K562 (cell line): ENCODE measurements around the gene SLC45A3. TPM values are rescaled to one million over a fixed set of nuclear protein-coding genes. Genes with fewer than 3 reads are reported as not detected.
A peak's percentile ranks its signal among the peaks of the same experiment; 100 is the strongest.

Source experiments
- IRF2 ChIP-seq: sonication (generic); formaldehyde crosslinking; IDR thresholded peaks from 2 replicates; pipeline ENCODE4 v1.8.1; 2022; ENCODE audit warnings: mild to moderate bottlenecking, missing genetic modification reagents
- NRF1 ChIP-seq, 2 experiments: fragments of 450-650 bp; IDR thresholded peaks in 1 of 2; conservative IDR thresholded peaks in 1 of 2; 2 replicates each; pipeline ENCODE4 v1.6.1; 2014; ENCODE audit warnings: mild to moderate bottlenecking in 2 of 2
- RAD21 ChIP-seq, 2 experiments: fragments of 250-450 bp in 1 of 2; fragments of 450-650 bp in 1 of 2; sonication (Bioruptor Pico) in 1 of 2; formaldehyde crosslinking in 1 of 2; IDR thresholded peaks in 1 of 2; conservative IDR thresholded peaks in 1 of 2; 2 replicates each; pipeline versions ENCODE4 v1.4.0 to v1.8.0; 2020 to 2022; ENCODE audit warnings: mild to moderate bottlenecking in 2 of 2, moderate library complexity in 1 of 2
- SMC3 ChIP-seq: conservative IDR thresholded peaks from 2 replicates; pipeline ENCODE4 v1.6.1; 2011; ENCODE audit warnings: low read depth, low read length, improper control_type of control experiment; ENCODE audit not compliant: insufficient read depth
- ZNF274 ChIP-seq: IDR thresholded peaks from 2 replicates; pipeline ENCODE4 v1.6.1; 2011; ENCODE audit warnings: low read depth, mild to moderate bottlenecking, low read length, moderate library complexity, borderline replicate concordance
- ZNF384 ChIP-seq: IDR thresholded peaks from 2 replicates; pipeline ENCODE4 v1.6.1; 2012; ENCODE audit warnings: low read depth, low read length, improper control_type of control experiment
- polyA plus RNA-seq, 8 experiments: library from polyadenylated mRNA; depleted of rRNA in 4 of 8; stranded (reverse) in 5 of 8; unstranded in 3 of 8; fragments of >200 nt; fragmentation: Nextera tagmentation in 2 of 8; fragmentation: Illumina TruSeq in 1 of 8; extraction: Ambion mirVana in 2 of 8; extraction: Trizol in 1 of 8; gene quantifications; 2 replicates each; pipeline versions ENCODE4 v1.2.1 to v1.2.3, GENCODE V29; 2011 to 2014; ENCODE audit warnings: inconsistent platforms in 1 of 8, missing spikeins in 1 of 8
- total RNA-seq, 7 experiments: library from RNA; depleted of rRNA in 6 of 7; stranded (reverse); fragments of >200 nt in 6 of 7; fragmentation: Illumina TruSeq in 2 of 7; extraction: Trizol in 2 of 7; gene quantifications; 2 replicates each; pipeline versions ENCODE4 v1.2.1 to v1.2.3, GENCODE V29; 2011 to 2021; ENCODE audit warnings: low replicate concordance in 1 of 7
- TF ChIP-seq, protein P1 (sequence below), 2 experiments: fragments of 450-650 bp; formaldehyde crosslinking in 1 of 2; IDR thresholded peaks; 2 replicates each; pipeline versions ENCODE4 v1.4.0 to v1.6.1; 2014 to 2020; ENCODE audit warnings: mild to moderate bottlenecking in 2 of 2, borderline replicate concordance in 1 of 2, low read depth in 1 of 2
- TF ChIP-seq, protein P2 (sequence below): fragments of 250-450 bp; sonication (Bioruptor Pico); IDR thresholded peaks from 2 replicates; pipeline ENCODE4 v1.8.0; 2022; ENCODE audit warnings: moderate library complexity, mild to moderate bottlenecking, inconsistent platforms

The SLC45A3 gene
- total and polyA plus RNA-seq, 9 of the 15 experiments (the other 6 are each of a cell fraction or from before 2014, with no cell fraction given) = 0.06 to 3.3 (median 1.3) TPM

DNA sequence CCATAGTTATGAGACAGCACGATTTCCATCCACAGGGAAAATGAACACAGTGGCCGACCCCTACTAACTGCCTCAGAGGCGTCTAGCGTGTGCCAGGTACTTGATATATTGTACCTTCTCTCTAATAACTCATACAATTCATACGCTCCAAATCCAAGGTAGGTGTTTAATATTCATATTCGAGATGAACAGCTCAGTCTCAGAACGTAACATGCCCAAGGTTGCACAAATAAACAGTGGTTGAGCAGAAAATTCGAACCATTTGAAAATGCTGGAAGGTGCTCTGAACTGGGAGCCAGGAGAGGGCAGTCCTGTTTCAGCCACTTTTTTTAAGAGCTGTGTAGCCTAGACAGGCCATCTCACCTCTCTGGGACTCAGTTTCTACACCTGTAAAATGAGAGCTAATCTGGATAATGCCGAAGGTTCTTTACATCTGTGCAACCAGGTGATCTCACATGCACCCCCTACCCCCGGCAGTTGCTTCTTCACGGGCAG lies 7.9 kb downstream of the SLC45A3 start (continued):
- TF ChIP-seq, protein P1, sequence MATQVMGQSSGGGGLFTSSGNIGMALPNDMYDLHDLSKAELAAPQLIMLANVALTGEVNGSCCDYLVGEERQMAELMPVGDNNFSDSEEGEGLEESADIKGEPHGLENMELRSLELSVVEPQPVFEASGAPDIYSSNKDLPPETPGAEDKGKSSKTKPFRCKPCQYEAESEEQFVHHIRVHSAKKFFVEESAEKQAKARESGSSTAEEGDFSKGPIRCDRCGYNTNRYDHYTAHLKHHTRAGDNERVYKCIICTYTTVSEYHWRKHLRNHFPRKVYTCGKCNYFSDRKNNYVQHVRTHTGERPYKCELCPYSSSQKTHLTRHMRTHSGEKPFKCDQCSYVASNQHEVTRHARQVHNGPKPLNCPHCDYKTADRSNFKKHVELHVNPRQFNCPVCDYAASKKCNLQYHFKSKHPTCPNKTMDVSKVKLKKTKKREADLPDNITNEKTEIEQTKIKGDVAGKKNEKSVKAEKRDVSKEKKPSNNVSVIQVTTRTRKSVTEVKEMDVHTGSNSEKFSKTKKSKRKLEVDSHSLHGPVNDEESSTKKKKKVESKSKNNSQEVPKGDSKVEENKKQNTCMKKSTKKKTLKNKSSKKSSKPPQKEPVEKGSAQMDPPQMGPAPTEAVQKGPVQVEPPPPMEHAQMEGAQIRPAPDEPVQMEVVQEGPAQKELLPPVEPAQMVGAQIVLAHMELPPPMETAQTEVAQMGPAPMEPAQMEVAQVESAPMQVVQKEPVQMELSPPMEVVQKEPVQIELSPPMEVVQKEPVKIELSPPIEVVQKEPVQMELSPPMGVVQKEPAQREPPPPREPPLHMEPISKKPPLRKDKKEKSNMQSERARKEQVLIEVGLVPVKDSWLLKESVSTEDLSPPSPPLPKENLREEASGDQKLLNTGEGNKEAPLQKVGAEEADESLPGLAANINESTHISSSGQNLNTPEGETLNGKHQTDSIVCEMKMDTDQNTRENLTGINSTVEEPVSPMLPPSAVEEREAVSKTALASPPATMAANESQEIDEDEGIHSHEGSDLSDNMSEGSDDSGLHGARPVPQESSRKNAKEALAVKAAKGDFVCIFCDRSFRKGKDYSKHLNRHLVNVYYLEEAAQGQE (IDR thresholded peaks at IDR 0.05; ENCODE audit: borderline replicate concordance) = peak; percentile 79
- TF ChIP-seq, protein P1 (CRISPR knock-in tag; IDR thresholded peaks at IDR 0.05; ENCODE audit: low read depth) = no peak
- TF ChIP-seq NRF1 (conservative IDR thresholded peaks at IDR 0.05 in 1 of 2, IDR thresholded peaks at IDR 0.05 in 1 of 2) (0 out of 4 replicates have a peak, but pooled peaks of 1 of the 2 experiments have one; percentile 18), IRF2 (CRISPR knock-in tag) (no peak), RAD21 (CRISPR knock-in tag; conservative IDR thresholded peaks at IDR 0.05 in 1 of 2, IDR thresholded peaks at IDR 0.05 in 1 of 2) (peak; percentile 65 to 72), SMC3 (peak; percentile 33; the same call in 1 of the 2 replicates), ZNF274 (no peak), ZNF384 (peak; percentile 36; the same call in 1 of the 2 replicates)
- TF ChIP-seq, protein P2, sequence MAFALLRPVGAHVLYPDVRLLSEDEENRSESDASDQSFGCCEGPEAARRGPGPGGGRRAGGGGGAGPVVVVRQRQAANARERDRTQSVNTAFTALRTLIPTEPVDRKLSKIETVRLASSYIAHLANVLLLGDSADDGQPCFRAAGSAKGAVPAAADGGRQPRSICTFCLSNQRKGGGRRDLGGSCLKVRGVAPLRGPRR (CRISPR knock-in tag) = 0 out of 2 replicates have a peak, but pooled peaks have one; percentile 36
- TF ChIP-seq, all 486 proteins: peak for 9
